ENCODE results near the gene PAK3. TPM values are rescaled to one million over a fixed set of nuclear protein-coding genes. Genes with fewer than 3 reads are reported as not detected.

The PAK3 gene
- total RNA-seq, 1 experiment from 2014 or later, result 0.50 TPM

DNA sequence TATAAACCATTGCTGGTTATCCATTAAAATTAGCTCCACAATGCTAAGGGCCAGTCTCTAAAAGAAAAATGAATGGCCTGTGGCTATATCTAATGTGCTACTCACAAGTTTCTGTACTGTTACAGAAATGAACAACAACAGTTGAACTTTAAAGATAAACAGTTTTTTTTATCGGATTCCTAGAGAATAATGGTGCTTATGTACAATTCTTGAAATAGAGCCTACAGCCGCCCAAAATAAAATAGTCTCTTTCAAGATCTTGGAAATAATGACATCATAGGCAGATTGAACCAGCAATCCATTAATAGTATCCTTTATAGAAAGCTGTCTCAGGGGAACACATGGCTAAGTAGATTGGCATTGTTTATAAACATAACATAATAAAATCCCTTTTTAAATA, 23.4 kb downstream of the PAK3 start:
- Mint-ChIP-seq H3K4me3 (ENCODE audit: low read depth, unreplicated experiment) (no peak overlapping the region), H3K36me3 (ENCODE audit: insufficient read depth, unreplicated experiment) (no peaks in the 10 kb centered on the region), H3K27ac (ENCODE audit: unreplicated experiment) (no peak overlapping the region), H3K9me3 (ENCODE audit: low read depth, unreplicated experiment) (no peaks in the 10 kb centered on the region), H3K4me1 (ENCODE audit: low read depth, unreplicated experiment) (no peaks in the 10 kb centered on the region), H3K27me3 (ENCODE audit: unreplicated experiment) (no peaks in the 10 kb centered on the region)
- CTCF ChIA-PET, result no interaction called here
- TF ChIP-seq, protein P1, sequence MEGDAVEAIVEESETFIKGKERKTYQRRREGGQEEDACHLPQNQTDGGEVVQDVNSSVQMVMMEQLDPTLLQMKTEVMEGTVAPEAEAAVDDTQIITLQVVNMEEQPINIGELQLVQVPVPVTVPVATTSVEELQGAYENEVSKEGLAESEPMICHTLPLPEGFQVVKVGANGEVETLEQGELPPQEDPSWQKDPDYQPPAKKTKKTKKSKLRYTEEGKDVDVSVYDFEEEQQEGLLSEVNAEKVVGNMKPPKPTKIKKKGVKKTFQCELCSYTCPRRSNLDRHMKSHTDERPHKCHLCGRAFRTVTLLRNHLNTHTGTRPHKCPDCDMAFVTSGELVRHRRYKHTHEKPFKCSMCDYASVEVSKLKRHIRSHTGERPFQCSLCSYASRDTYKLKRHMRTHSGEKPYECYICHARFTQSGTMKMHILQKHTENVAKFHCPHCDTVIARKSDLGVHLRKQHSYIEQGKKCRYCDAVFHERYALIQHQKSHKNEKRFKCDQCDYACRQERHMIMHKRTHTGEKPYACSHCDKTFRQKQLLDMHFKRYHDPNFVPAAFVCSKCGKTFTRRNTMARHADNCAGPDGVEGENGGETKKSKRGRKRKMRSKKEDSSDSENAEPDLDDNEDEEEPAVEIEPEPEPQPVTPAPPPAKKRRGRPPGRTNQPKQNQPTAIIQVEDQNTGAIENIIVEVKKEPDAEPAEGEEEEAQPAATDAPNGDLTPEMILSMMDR (IDR thresholded peaks at IDR 0.05; ENCODE audit: unreplicated experiment), result no peak
- no peak for DNase-seq
- no TSS peak for BruUV-seq (replicated peaks)
- intact Hi-C loops (cut with micrococcal nuclease; ENCODE audit: unreplicated experiment), result no loop called here

DNA sequence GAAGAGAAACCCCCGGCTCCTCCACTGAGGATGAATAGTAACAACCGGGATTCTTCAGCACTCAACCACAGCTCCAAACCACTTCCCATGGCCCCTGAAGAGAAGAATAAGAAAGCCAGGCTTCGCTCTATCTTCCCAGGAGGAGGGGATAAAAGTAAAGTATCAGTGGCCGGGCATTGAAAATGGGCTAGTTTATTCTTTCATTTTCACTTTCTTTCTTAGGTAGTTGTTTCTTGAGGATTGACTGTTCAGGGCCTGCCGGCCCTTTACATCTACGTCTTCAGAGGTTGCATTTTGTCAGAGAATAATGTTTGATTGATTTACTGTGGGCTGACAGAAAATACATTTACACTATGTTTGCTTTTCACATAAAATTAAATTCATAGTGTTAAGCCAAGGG, 27.1 kb downstream of the PAK3 start:
- no peak overlapping the region for H3K4me3 Mint-ChIP-seq (ENCODE audit: low read depth, unreplicated experiment)
- no TSS peak for BruUV-seq (replicated peaks)
- no peak for DNase-seq
- no peaks in the 10 kb centered on the region for H3K36me3 Mint-ChIP-seq (ENCODE audit: insufficient read depth, unreplicated experiment)
- TF ChIP-seq, protein P1 (IDR thresholded peaks at IDR 0.05; ENCODE audit: unreplicated experiment), result no peak
- no peaks in the 10 kb centered on the region for H3K4me1 Mint-ChIP-seq (ENCODE audit: low read depth, unreplicated experiment)
- CTCF ChIA-PET, result no interaction called here
- H3K27ac Mint-ChIP-seq (ENCODE audit: unreplicated experiment), result no peak overlapping the region
- intact Hi-C loops (cut with micrococcal nuclease; ENCODE audit: unreplicated experiment), result no loop called here
- no peaks in the 10 kb centered on the region for H3K9me3 Mint-ChIP-seq (ENCODE audit: low read depth, unreplicated experiment)
- no peaks in the 10 kb centered on the region for H3K27me3 Mint-ChIP-seq (ENCODE audit: unreplicated experiment)

DNA sequence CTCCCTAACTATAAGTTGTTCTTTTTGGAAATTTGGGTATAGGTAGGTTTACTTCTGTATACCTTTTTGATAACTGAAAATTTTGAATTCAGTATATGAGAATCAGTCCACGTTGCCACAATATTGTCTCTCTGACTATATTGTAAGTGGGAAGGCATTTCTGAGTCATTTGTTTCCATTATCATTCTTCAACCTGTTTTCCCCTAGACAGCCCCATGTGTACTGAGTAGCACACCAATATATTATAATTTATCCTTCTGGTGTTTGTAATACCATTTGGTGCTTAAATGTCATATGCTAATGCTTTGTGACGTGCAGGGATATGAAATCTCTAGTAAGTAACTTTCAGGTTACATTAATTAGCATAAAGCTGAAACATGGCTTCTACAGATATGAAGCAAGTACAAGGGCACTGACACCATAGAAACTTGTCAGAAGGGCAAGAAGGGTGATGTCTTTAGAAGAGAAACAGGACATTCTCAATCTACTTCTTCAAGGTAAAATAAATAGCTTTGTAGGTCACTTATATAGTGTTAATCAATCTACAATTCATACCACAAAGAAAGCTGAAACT, 27.7 kb downstream of the PAK3 start:
- intact Hi-C loops (cut with micrococcal nuclease; ENCODE audit: unreplicated experiment), result no loop called here
- no peaks in the 10 kb centered on the region for H3K9me3 Mint-ChIP-seq (ENCODE audit: low read depth, unreplicated experiment)
- H3K27me3 Mint-ChIP-seq (ENCODE audit: unreplicated experiment), result no peaks in the 10 kb centered on the region
- DNase-seq, result no peak
- H3K36me3 Mint-ChIP-seq (ENCODE audit: insufficient read depth, unreplicated experiment), result no peaks in the 10 kb centered on the region
- H3K4me3 Mint-ChIP-seq (ENCODE audit: low read depth, unreplicated experiment), result no peak overlapping the region
- CTCF ChIA-PET, result no interaction called here
- BruUV-seq (replicated peaks), result no TSS peak
- H3K4me1 Mint-ChIP-seq (ENCODE audit: low read depth, unreplicated experiment), result no peaks in the 10 kb centered on the region
- TF ChIP-seq, protein P1 (IDR thresholded peaks at IDR 0.05; ENCODE audit: unreplicated experiment), result no peak
- no peak overlapping the region for H3K27ac Mint-ChIP-seq (ENCODE audit: unreplicated experiment)

DNA sequence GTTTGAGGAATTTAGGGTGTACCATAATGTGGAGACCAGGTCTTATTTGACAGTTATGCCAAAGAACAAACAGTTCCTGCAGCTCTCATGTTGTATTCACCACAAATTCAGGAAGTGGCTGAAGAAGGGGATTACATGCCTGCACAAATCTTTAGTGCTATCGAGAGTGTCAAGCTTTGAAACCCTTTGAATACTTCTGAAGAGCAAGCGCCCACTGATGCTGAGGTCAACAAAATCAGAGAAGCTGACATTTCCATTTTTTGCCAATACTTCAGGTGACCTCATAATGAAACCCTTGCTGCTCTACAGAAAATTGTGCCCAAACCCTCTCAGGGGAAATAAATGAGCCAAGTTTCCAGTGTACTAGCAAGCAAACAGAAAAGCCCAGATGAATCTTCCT, 28.4 kb downstream of the PAK3 start:
- TF ChIP-seq, protein P1 (IDR thresholded peaks at IDR 0.05; ENCODE audit: unreplicated experiment), result no peak
- intact Hi-C loops (cut with micrococcal nuclease; ENCODE audit: unreplicated experiment), result no loop called here
- no TSS peak for BruUV-seq (replicated peaks)
- peaks cover 4% of the 10 kb centered on the region for H3K27me3 Mint-ChIP-seq (ENCODE audit: unreplicated experiment)
- DNase-seq, result no peak
- H3K36me3 Mint-ChIP-seq (ENCODE audit: insufficient read depth, unreplicated experiment), result no peaks in the 10 kb centered on the region
- no peaks in the 10 kb centered on the region for H3K9me3 Mint-ChIP-seq (ENCODE audit: low read depth, unreplicated experiment)
- no peak overlapping the region for H3K4me3 Mint-ChIP-seq (ENCODE audit: low read depth, unreplicated experiment)
- no peak overlapping the region for H3K27ac Mint-ChIP-seq (ENCODE audit: unreplicated experiment)
- CTCF ChIA-PET, result no interaction called here
- H3K4me1 Mint-ChIP-seq (ENCODE audit: low read depth, unreplicated experiment), result no peaks in the 10 kb centered on the region
